ENCODE data around the gene HOXC4. TPM values are rescaled to one million over a fixed set of nuclear protein-coding genes. Genes with fewer than 3 reads are reported as not detected.

The HOXC4 gene
- 0.14 TPM for polyA plus RNA-seq (2013, experiment 1 of 2; ENCODE audit: insufficient read length)
- polyA plus RNA-seq (2013, experiment 2 of 2; ENCODE audit: insufficient read length): 0.11 TPM

GRCh38 chr12:54053751-54054741 lies at the start of gene HOXC4:
Gene HOXC4, plus strand, starts transcription at chr12:54053835. Its CDS starts 88 bp downstream, at chr12:54053923.
- DNase-seq: no peak

GRCh38 chr12:54004063-54004840 lies 49.4 kb upstream of the HOXC4 start:
- no peak for DNase-seq

GRCh38 chr12:54004841-54005530 lies 48.6 kb upstream of the HOXC4 start:
- DNase-seq: no peak

GRCh38 chr12:54005531-54005852 lies 48.1 kb upstream of the HOXC4 start:
- DNase-seq: no peak

- DNase-seq: peak; percentile 69
These were observed 47.6 kb upstream of the HOXC4 start for GRCh38 chr12:54005853-54006558.

- DNase-seq: no peak
These were observed 46.9 kb upstream of the HOXC4 start for GRCh38 chr12:54006559-54007220.

GRCh38 chr12:54007538-54008259 lies 45.9 kb upstream of the HOXC4 start:
- DNase-seq: no peak

- DNase-seq: no peak
These were observed 45.4 kb upstream of the HOXC4 start for GRCh38 chr12:54008260-54008552.

GRCh38 chr12:54009171-54010052 lies 44.2 kb upstream of the HOXC4 start:
- DNase-seq: no peak

- DNase-seq: no peak
These were observed 43.3 kb upstream of the HOXC4 start for GRCh38 chr12:54010053-54010971.

GRCh38 chr12:54010972-54011664 lies 42.5 kb upstream of the HOXC4 start:
- no peak for DNase-seq

GRCh38 chr12:54011665-54012532 lies 41.7 kb upstream of the HOXC4 start:
- no peak for DNase-seq

- DNase-seq: no peak
These were observed 40.8 kb upstream of the HOXC4 start for GRCh38 chr12:54012631-54013409.

GRCh38 chr12:54014377-54015017 lies 39.1 kb upstream of the HOXC4 start:
- no peak for DNase-seq

GRCh38 chr12:54015018-54015931 lies 38.4 kb upstream of the HOXC4 start:
- no peak for DNase-seq
